Measurements from ENCODE around the gene SPEN.

The SPEN gene

GRCh38 chr1:15851210-15852035, 3.9 kb downstream of the SPEN start:
- peak in 1 of 56 donors; percentile 30 for DNase-seq

DNA sequence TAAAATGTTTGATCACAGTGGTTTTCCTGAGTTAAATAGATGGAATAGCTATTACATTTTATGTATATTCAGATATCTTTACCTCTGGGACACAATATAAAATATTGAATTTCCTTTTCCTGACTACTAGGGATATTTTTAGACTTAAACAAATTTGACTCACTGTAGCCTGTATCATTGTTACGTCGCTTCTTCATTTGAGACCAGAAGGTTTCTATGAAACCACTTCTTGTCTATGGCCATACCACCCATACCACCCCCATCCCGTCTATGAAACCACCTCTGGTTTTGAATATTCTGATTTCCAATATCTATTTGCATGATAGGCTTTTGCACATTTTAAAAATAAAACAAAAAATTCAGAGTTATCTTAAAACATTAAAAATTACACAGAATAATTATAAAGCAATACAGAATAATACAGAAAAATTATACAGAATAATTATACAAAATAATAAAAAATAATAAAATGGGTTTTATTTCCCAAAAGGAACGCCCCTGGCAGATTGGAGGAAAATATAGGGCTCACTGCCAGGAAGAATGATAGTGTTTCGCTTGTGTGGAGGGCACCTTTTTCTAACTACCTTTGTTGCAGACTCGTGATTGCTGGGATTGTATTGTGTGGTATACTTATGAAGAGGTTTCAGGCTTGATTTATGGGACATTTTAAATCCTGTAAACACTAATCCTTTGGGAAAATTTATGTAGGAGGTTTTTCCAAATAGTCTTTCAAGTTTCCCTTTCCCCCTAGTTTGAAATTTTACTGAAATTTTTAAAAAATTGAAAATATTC, 4.7 kb downstream of the SPEN start:
- no peak for DNase-seq

DNA sequence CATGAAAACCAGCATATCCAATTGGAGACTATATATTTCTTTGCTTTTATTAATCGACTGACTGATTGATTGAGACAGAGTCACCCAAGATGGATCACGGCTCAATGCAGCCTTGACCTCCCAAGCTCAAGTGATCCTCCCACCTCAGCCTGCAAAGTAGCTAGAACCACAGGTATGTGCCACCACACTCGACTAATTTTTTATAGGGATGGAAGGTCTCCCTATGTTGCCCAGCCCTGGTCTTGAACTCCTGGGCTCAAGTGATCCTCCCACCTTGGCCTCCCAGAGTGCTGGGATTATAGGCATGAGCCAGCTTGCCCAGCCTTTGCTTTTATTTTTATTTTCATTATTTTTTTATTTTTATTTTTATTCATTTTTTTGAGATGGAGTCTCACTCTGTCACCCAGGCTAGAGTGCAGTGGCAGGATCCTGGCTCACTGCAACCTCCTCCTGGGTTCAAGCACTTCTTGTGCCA, 5.4 kb downstream of the SPEN start:
- DNase-seq = no peak

- DNase-seq = no peak
Measured at GRCh38 chr1:15856888-15857287, 9.4 kb downstream of the SPEN start.

GRCh38 chr1:15858069-15858670, 10.7 kb downstream of the SPEN start:
- no peak for DNase-seq

DNA sequence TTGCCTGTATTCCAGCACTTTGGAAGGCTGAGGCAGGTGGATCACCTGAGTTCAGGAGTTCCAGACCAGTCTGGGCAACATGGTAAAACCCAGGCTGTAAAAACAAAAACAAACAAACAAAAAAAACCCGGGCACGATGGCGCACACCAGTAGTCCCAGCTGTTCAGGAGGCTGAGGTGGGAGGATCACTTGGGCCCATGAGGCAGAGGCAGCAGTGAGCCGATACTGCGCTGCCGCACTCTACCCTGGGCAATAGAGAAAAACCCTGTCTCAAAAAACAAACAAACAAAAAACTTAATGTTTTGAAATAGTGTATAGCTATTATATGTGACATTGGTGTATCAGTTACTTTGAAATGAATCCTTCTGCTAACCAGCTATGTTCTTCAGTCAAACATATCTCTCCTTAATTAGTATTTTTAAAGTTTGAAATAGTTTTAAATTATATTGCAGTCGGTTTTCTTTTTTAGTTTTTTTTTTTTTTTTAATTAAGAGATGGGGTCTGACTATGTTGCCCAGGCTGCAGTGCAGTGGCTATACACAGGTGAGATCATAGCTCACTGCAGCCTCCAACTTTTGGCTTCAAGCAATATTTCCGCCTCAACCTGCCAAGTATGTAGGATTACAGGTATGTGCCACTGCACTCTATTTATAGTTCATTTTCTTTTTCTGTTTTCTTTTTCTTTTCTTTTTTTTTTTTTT, 11.3 kb downstream of the SPEN start:
- no peak for DNase-seq

- no peak for DNase-seq
Measured at GRCh38 chr1:15863156-15863901, 15.8 kb downstream of the SPEN start.

DNA sequence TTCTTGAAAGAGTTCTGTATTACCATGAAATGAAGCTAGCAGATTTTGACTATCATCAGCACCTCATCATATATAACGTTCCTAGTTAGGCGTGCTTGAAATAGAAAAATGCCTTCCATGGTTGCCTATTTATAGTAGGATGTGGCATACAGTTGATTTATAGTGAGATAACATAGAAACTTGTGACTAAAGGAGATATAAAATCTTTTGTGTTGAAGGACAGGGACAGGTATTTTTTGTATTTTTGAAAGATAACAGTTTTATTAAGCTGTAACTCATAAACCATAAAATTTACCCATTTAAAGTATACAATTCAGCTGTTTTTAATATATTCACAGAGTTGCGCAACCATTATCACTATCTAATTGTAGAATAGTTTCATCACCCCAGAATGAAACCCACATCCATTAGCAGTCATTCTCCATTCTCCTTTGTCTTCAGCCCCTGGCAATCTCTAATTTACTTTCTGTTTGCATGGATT, 19.3 kb downstream of the SPEN start:
- no peak for DNase-seq

DNA sequence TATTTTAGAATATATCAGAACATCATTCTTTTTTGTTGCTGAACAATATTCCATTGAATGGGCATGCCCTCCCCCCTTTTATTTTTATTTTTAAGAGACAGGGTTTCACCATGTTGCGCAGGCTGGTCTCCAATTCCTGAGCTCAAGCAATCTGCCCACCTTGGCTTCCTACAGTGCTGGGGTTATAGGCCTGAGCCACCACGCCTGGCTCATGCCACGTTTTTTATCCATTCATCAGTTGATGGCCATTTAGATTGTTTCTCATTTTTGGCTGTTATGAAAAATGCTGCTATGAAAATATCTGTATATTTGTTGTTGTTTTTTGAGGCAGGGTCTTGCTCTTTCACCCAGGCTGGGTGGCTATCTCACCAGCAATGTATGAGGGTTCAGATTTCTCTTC, 19.8 kb downstream of the SPEN start:
- no peak for DNase-seq

GRCh38 chr1:15869413-15869812, 21.9 kb downstream of the SPEN start:
- no peak for DNase-seq

DNA sequence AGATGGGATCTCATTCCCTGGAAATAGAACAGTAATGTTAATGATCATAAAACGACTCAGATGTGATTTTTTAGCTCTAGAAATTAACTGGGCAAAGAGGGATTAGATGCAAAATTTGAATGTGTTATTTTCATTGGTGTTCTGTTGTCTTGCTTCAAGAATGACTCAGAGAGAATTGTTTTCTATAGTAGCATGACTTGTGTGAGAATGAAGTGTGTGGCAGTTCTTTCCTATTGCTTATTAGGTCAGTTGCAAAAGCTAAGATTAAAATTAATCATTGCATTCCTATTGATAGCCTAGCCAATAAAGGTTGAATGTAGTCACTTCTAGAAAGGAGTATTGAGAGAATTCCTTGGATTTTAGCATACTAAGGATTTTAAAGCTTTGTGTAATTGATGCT, 22.9 kb downstream of the SPEN start:
- no peak for DNase-seq

DNA sequence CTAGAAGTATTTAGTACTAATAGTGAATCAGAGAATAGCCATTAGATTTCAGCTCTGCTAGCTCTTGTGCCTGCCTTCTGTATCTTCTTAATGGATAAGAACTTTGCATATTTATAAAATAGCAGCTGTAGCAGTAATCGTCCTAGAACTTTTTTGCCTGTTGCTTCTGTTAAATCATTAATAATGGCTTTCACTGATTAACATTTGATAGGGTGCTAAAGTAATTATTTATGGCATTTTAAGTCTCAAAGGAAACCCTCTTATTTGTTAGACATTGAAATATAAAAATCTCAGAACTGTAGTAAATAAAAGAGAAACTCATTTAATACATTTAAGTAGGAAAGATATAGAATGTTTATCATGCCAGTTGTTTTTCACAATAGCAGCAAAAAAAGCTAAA, 27.0 kb downstream of the SPEN start:
- DNase-seq = no peak

GRCh38 chr1:15876357-15877055, 29.0 kb downstream of the SPEN start:
- DNase-seq = no peak

- DNase-seq = no peak
Measured at GRCh38 chr1:15881961-15882360, 34.5 kb downstream of the SPEN start.

DNA sequence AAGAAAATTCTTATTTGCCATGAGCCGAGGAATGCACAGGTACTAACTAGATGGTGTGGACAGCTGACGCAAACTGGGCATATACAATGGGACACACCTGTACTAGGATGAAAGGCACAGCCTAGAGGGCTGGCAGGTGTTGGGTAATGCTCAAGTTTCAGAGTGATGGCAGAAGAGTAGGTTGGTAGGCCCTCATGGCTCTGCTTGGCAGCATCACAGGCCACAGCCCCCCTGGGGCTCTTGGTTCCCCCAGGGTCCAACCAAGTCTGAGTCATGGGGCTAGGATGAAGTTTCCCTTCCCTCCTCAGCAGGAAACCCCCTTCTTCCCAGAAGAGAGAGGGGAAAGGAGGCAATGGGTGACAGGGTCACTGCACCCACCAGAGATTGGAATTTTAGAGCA, 35.2 kb downstream of the SPEN start:
- no peak for DNase-seq

GRCh38 chr1:15883326-15883725, 35.8 kb downstream of the SPEN start:
- no peak for DNase-seq

GRCh38 chr1:15884477-15884876, 37.0 kb downstream of the SPEN start:
- DNase-seq = no peak

DNA sequence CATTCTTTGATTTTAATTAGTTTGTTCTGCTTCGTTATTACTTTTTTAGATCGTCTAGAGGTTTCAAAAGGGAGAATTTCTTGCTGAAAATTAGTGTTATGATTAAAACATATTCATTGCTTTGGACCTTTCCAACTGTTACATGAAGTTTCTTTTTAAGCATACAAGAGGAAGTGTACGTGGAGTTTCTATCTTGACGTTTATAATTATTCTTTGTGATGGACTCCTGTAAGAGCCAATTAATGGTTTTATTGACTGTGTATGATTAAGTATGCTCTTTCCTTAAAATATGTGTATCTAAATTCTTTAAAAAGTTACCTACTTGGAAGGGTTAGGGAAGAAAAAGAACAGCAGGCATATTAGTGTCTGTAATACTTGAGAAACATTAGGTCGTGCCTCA, 37.8 kb downstream of the SPEN start:
- DNase-seq = no peak

GRCh38 chr1:15885701-15886610, 38.4 kb downstream of the SPEN start:
- DNase-seq = peak; percentile 36 to 99 (median 93)

All from amygdala (tissue), 56 donors.